Kasumi-1 (cell line): ENCODE measurements around the gene PLPPR1.
"Not testable (repeated sequence)": the region's sequence is repeated elsewhere in the genome, so short reads cannot be mapped to it uniquely, and the experiment has no call there.

Source experiments
- DNase-seq, 2 experiments: peaks; one replicate each; lab custom pipeline; 2025; lab: John Stamatoyannopoulos, UW

PLPPR1 gene

DNA sequence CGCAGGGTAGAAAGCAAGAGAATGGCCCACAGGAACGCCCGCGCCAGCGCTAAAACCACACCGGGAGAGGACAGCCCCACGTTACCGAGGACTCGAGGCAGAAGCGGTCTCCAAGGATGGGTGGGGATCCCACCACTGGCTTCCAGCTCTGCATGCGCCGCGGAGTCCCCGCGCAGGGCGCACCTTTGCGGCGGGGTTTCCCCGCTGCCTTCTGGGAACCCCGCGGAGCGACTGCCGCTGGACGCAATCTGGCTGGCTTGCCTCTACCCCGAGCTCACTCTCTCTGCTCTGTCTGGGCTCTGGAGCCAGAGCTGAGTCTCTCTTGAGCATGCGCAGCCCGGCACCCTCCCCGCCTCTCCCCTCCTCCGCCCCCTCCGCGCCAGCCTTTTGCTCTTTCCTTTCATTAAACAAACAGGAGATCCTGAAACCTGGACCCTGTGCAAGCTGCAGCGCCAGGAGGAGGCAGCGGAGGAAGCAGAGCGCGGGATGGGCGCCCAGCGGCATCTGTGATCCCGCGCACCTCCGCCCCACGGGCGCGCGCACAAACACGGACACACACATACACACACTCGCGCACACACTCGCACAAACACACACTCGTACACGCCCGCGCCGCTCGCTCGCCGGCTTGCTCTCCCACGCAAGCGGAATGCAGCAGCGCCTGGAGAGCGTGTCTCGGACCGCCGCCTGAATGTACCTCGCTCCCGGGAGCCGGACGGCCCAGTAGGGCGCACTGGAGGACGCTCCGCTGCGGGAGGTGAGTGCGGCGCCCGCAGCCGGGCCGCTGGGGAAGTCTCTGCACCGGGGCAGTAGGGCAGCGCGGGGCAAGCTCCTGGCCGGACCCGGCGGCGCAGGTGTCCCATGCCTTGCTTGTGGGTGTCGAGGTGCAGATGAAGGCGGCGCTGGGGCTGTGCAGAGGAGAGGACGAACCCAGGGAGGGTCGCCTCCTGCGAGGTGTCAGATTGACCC lies at the start of gene PLPPR1:
TSS of gene PLPPR1 (plus strand) at position 382 of the 969 bp plus-strand sequence.
- DNase-seq = no peak

DNA sequence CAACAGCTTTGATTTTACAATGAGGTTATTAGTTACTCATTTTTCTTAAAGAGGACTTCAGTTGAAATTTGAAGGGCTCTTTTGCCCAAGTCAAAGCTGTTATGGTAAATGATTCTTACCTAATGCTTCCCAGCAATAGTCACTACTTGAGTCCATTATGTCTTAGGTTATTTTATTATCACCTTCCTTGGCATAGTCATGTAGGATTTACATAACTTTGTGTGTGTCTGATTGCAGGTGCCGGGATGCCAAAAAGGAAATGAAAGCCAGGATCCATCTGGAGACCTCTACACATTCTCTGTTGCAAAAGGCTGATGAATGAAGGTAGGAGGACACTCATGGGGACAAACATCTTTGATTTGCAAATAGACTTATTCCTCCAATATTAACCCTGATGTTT lies 38.8 kb upstream of the PLPPR1 start:
- no peak for DNase-seq

- DNase-seq = no peak
These were observed 37.7 kb upstream of the PLPPR1 start for GRCh38 chr9:100990605-100991381.

DNA sequence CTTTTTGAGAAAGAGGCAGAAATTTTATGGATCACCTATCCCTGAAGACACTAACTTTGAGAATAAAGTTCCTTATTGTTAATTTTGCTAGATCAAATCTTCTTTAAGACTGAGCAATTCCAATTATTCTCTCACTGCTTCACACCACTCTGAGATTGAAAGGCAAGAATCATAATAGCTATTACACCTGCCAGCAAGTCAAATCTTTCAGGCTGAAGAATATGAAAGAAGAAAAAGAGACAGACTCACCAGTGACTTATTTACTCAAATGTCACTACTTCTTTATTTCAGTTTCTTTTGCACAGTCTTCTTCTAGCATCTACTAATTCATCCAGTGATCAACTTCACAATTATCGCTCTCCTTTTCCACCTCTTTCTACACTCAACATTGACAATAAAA lies 35.9 kb upstream of the PLPPR1 start:
- DNase-seq = no peak

DNA sequence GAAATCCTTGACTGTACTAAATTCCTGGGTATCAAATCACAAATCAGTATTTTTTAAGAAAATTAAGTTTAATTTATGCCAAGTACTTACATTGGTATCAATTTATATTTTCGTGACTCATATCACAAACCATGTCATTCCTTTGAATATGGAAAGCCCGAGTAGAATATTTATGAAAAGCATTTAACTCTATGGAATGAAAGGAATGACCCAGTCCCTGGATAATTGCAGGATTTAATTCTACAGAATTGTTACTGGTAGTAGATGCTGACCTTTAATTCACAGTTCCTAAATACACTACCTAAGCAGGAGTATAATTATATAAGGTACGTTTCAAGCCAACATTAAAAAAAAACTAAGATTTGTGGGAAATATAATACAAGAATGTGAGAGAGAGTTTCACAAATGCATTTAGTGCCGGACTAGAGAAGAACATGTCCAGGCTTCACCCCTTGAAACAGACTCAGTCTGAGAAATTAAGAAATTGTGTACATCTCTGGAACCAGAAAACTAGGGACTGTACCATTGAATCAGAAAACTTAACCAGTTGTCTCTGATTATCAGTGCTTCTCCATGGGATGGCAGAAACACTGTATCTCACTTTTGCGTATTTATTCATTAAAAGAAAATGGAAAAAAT lies 28.5 kb upstream of the PLPPR1 start:
- no peak for DNase-seq

GRCh38 chr9:101005246-101005645 lies 23.3 kb upstream of the PLPPR1 start:
- DNase-seq = no peak

- no peak for DNase-seq
These were observed 14.0 kb upstream of the PLPPR1 start for GRCh38 chr9:101014566-101014965.

DNA sequence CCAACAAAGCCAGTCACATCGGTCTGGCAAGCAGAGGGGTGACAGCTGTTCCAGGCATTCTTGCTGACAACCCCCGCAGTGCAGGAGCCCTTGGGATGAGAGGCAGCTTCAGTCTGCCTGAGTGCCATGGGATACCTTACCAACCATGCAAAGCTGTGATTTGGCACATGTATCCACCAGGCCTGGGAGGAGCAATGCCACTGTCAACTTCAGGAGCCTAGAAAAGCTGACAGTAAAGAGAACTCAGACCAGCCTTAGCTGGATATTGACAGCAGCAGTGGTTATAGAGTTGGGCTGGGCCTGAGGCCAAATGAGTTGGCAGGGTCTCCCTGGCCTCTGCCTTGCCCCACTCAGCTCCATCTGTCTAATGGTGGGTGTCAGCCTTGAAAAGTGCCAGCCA lies 10.1 kb upstream of the PLPPR1 start:
- DNase-seq = no peak

GRCh38 chr9:101022704-101023103 lies 5.8 kb upstream of the PLPPR1 start:
- DNase-seq = no peak

DNA sequence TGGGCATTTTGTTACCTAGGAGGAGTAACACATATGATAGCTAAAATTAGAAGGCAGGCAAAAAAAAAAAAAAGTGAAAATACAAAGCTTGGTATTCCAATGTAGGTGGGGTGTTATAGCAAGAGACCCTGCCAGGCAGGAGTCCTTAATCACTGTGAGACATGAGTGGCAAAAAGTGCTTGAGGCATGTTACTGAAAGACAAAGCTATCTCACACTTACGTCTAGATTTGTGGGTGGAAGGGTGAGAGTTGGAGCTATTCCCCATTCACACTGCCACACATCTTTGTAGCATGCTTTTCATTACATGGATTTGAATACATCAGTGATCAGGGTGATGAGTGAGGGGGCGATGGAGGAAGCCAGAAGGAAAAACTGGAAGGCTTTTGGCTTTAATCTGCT lies 2.6 kb upstream of the PLPPR1 start:
- no peak for DNase-seq

- no peak for DNase-seq
These were observed 1.7 kb upstream of the PLPPR1 start for GRCh38 chr9:101026824-101027223.

DNA sequence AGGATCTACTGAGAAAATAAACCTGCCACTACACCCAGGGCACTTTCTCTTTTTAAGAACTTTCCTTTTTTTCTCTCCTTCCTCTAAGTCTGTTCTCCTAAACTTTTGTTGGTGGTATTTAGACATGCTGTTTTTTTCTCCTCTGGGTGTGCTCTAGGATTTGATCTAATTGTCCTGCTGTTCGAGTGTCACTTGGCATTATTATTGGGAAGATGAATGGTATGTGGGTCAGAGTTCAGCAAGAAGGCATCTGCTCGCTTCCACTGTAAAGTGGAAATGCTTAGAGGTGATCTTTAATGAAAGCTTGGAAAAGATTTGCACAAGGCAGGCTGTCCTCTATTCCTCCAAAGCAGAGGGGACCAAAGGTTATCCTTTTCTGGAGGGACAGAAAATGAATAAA lies 1.3 kb upstream of the PLPPR1 start:
- no peak for DNase-seq

DNA sequence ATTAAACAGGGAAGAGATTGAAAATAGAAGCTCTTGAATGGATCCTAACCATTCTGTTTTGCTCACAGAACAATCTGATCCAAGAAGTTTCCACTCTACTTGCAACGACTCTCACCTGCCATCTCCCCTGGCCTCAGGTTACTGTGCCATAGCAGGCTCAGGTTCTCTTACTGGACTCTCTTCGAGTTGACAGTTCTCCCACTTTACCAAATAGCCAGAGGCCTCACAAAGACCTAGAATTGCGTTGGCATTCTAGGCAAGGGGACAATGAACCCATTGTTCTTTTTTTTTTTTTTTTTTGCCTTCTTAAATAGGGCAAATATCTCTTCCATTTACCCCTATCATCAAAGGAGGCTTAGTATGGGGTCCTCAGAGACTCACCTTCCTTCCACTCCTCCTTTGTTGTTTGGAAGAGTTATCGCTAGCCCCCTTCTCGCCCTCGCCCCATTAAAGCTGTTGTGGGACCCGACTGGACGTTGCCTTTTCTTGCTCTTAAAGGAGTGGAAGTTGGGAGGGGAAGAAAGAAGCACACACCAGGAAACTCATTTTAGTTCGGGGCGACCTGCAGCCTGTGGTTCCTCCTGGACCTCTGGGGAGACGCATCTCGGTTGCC lies 688 bp upstream of the PLPPR1 start:
- no peak for DNase-seq

- DNase-seq = no peak
These were observed 973 bp downstream of the PLPPR1 start for GRCh38 chr9:101029315-101030085.

DNA sequence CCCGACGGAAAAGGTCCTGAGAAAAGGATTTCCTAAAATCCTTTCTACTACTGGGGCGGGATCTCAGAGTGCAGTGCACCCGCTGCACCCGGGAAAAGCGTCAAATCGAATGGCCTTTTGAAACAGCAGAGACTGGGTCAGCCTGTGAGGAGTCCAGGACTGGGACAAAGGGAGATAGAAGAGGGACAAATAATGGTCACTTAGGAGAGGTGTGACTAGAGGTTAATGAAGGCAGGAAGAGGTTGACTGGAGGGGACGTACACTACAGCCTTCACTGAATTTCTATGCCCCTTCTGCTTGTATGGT lies 1.5 kb downstream of the PLPPR1 start:
- DNase-seq = no peak

DNA sequence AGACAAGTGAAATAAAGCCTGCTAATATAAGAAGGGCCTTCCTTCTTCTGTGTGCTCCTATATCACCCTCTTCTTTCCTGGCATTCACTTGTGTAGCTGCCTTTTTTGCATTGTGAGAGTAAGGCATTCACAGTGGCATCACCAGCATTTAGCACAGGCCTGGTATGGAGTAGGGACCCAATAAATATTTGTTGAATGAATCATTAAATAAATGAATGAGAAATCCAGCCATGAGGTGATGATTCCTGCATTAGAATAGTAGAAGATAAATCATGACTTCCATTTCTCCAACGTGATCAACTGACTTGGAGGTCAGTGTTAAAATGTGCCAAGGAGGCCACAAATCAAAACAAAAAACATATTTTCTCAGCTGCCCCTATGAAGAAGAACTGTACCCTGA lies 3.9 kb downstream of the PLPPR1 start:
- no peak for DNase-seq

- no peak for DNase-seq
These were observed 5.7 kb downstream of the PLPPR1 start for GRCh38 chr9:101034222-101034621.

- no peak for DNase-seq
These were observed 6.6 kb downstream of the PLPPR1 start for GRCh38 chr9:101035098-101035497.

- DNase-seq = no peak
These were observed 8.9 kb downstream of the PLPPR1 start for GRCh38 chr9:101037430-101037829.

- DNase-seq = no peak
These were observed 10.0 kb downstream of the PLPPR1 start for GRCh38 chr9:101038488-101038887.

- DNase-seq = not testable (repeated sequence)
These were observed 11.1 kb downstream of the PLPPR1 start for GRCh38 chr9:101039581-101039980.
